Inferior parietal cortex (tissue), 1 donor: ENCODE data around the gene HDAC10.

Source experiments
- DNase-seq: peaks from one replicate; pipeline ENCODE4 v3.0.0-alpha.2; 2016; ENCODE audit errors: extremely low spot score

Gene HDAC10

DNA sequence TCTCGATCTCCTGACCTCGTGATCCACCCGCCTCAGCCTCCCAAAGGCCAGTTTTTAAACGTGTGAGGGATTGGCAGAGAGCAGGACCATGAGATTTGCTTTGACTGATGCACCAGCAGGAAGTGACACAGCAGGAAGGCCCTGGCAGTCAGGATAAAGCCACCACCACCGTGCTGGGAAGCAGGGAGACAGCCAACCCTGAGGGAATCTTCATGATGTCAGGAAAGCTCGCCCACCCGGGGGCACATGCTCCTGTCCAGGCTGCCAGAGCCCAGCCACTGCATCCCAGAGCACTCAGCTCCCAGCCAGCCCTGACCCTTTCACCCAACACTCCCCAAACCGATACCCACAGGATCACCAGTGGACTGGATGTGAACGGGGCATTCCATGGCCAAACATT, 12.3 kb downstream of the HDAC10 start:
- DNase-seq = no peak

DNA sequence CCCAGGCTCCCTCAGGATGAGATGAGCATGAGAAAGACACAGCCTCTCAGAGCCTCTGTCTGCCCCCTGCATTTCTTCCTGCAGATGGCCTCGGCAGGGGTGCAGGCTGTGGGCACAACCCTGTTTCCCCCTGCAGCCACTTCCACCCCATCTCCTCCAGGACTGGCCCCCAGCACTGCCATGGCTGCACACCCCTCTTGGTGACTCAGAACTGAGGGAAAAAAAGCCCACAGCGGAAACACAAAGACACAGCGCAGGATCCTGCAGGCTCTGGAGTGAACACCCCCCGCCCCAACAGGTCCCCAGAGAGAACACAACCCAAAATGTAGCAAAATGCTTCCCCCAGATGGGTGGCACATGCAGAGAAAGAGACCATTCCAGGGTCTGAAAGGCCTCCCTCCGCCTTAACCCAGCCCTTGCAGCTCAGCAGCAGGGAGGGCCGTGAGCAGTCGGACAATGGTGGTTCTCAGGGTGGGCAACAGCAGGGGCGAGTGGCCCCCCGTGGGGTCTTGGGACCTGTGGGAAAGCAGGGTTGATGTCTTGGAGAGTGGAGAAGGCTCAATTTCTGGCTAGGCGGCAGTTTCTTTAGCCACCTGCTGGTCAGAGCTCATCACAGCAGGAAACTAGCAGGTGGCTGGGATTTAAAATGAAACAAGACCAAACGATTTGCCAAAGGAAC, 14.2 kb downstream of the HDAC10 start:
- DNase-seq = no peak

GRCh38 chr22:50233223-50233622, 17.8 kb downstream of the HDAC10 start:
- no peak for DNase-seq

GRCh38 chr22:50232481-50233151, 18.4 kb downstream of the HDAC10 start:
- no peak for DNase-seq

DNA sequence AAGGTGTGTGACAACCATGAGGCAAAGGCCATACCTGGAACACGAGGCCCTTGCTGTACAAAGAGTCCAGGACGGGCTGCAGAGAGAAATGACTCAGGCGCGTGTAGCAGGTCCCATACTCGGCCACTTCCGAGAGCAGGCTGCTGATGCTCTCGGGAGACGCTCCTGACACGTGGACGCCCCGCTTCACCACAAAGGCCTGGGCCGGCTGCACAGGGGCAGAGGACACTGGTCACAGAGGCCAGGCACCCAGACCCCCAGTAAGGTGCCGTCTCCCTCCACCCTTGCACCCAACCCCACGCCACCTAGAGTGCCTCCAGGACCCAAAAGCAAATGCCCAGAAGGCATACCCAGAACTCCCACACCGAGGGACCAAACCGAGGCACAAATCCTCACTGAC, 21.7 kb downstream of the HDAC10 start:
- DNase-seq = no peak

GRCh38 chr22:50228366-50228765, 22.7 kb downstream of the HDAC10 start:
- no peak for DNase-seq

DNA sequence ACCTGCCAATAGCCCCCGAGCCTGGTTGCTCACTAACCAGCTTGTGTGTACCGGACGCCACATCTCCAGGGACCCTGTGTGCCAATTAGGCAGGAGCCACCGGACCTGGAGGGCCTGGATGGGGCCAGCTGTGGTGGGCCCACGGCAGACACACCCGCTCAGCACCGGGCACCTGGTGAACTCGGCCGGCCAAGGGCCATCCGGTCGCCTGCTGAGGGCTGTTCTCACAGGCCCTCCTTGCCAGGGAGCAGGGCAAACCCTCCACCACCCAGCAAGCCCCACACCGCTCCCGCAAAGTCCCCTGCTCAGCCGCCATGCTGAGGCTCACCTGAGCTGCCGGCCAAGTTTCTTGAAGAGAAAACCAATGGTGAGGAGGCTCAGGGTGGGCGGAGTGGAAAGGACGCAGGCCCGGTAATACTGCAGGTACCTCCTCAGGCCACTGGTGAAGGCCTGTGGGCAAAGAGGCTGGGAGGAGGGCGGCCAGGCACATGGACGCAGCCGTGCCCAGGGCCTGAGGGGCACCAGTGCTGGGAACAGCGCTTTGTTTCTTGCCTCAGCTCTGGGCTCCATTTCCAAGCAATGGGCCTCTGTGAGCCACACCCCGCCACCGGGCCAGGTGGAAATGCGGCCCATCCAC, 23.4 kb downstream of the HDAC10 start:
- no peak for DNase-seq

GRCh38 chr22:50226875-50227165, 24.2 kb downstream of the HDAC10 start:
- DNase-seq = no peak

DNA sequence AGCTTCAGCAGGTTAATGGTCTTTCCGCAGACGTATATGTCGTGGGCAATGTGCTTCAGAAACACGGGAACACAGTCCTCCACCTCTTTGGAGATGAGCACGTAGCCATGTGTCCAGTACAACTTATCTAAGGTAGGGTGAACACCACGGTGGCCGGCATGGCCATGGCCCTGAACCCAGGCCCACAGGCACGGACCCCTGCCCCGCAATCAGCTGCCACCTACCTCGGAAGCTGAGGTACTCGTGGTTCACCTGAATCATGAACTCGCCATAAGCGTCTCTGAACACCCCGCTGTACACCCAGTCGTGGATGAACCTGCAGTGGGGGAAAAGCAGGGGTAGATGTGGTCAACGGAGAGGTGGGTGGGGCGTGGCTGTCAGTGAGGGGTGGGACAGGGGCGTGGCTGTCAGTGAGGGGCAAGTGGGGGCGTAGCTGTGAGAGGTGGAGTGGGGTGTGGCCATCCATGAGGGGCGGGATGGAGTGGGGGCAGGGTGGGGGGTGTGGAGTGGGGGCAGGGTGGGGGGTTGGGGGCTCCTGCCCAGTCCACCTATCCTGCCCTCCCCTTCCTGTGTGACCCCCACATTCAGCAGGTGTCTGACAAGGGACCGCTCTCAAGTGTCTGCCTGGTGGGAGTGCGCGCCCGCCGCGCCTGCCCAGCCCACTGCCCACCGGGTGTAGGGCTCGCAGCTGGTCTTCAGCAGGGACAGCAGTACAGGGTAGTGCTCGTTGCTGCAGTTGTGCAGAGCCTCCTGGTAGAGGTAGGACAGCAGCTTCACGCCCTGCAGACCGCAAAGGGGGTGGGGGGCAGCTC, 24.8 kb downstream of the HDAC10 start:
- no peak for DNase-seq

- DNase-seq = no peak
These were observed 25.7 kb downstream of the HDAC10 start for GRCh38 chr22:50225200-50225969.

- no peak for DNase-seq
These were observed 27.0 kb downstream of the HDAC10 start for GRCh38 chr22:50224071-50224470.

DNA sequence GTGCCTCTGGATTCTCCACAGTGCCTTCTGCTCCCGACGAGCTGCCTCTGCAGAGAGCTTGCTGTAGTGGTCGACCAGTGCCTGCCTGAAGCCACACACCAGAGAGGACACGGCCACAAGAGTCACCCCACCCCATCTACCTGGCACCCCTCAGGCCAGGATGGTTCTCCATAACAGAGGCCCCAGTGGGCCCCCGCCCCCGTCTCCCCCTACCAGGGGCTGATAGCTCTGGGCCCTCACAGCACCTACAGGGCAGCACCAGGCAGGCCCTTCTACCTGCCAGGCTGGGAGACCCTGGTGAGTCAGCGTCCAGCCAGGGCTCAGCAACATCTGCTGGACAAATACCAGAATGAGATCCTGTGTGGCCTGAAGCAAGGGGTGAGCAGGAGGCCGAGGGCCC, 28.6 kb downstream of the HDAC10 start:
- no peak for DNase-seq

DNA sequence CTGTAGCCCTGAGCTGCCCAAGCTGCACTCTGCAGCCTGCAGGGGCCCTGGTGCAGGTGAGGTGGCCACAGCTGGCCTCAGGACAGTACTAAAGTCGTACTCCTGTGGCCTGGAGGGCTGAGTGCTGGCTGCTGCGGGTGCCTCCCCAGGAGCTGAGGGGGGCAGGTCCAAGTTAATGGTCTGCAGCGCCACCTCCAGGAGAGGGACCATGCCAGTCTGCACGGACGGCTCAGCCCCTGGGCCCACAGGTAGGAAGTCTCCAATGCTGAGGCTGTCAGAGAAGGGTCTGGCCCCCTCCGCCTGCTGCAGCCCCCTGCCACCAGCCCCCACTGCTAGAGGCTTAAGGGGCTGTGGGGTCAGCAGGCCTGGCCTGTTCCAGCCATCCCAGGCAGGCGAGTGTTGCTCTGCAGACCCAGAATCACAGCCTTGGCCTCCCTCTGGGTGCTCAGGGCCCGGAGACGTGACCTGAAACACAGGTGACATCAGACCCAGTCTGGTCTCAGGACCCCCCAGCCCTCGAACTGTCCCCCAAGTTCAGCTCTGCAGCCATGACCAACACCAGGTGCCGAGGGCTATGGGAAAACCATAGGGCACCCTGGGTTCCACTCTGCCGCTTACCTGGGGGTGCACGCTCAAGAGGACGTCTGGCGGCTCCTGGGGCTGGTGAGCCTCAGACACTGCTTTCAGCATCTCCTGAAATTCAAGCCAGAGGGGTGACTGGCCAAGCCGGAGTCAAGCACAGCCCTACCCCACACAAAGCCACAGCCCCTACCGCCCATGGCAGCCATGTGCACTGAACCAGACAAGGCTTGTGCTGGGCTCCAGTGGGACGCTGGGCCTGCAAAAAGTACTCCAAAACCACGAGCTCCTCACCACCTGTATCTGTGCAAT, 29.4 kb downstream of the HDAC10 start:
- no peak for DNase-seq

GRCh38 chr22:50220603-50221409, 30.3 kb downstream of the HDAC10 start:
- DNase-seq = no peak

- DNase-seq = no peak
These were observed 31.1 kb downstream of the HDAC10 start for GRCh38 chr22:50219800-50220602.

- DNase-seq = no peak
These were observed 31.9 kb downstream of the HDAC10 start for GRCh38 chr22:50218996-50219727.

DNA sequence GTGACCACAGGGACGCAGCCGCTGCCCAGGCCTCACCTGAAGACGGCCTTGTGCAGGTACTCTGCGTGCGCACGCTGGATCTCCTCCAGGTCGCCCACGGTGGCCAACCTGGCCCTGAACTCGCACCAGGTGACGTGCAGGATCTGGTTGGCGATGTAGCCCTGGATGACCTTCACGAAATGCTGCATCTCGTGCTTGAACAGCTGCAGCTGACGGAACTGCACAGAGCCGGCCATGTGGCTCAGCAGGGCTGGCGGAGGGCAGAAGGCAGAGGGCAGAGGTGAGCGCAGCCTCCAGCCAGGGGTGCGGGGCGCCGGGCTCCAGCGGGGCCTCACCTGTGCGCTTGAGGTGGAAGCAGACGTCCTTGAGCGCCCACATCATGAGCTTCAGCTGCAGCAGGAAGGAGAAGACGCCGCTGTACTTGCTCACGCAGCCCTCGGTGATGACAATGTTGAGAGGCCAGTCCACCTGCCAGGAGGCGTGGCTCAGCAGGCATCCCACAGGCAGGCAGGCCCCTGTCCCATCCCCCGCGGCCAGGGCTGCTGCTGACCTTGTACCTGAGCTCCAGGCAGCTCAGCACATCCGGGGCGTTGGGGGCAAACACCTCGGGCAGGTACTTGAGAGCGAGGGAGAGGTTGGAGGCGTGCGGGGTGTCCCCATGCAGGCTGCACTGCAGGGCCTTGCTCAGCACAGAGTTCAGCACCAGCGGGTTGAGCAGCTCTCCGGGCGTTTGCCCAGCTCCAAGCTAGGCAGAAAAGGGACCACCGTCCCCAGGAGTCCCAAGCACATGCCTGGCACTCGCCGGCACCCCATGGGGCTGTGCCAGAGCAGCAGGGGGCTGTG, 32.7 kb downstream of the HDAC10 start:
- no peak for DNase-seq
